ENCODE measurements around the gene C1QA. TPM values are rescaled to one million over a fixed set of nuclear protein-coding genes. Genes with fewer than 3 reads are reported as not detected.
A peak's percentile ranks its signal among the peaks of the same experiment; 100 is the strongest.

C1QA gene
- total RNA-seq, 2 donors from 2014 or later, result 37.9 to 107 TPM

GRCh38 chr1:22641247-22641646 is 4.8 kb downstream of the C1QA start:
- TF ChIP-seq, protein P1, sequence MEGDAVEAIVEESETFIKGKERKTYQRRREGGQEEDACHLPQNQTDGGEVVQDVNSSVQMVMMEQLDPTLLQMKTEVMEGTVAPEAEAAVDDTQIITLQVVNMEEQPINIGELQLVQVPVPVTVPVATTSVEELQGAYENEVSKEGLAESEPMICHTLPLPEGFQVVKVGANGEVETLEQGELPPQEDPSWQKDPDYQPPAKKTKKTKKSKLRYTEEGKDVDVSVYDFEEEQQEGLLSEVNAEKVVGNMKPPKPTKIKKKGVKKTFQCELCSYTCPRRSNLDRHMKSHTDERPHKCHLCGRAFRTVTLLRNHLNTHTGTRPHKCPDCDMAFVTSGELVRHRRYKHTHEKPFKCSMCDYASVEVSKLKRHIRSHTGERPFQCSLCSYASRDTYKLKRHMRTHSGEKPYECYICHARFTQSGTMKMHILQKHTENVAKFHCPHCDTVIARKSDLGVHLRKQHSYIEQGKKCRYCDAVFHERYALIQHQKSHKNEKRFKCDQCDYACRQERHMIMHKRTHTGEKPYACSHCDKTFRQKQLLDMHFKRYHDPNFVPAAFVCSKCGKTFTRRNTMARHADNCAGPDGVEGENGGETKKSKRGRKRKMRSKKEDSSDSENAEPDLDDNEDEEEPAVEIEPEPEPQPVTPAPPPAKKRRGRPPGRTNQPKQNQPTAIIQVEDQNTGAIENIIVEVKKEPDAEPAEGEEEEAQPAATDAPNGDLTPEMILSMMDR (IDR thresholded peaks at IDR 0.05), result no peak
- H3K4me1 ChIP-seq, result peaks cover 0 to 6% of the 10 kb centered on the region in 2 donors
- no peak overlapping the region for H3K4me3 ChIP-seq
- no peaks in the 10 kb centered on the region for H3K36me3 ChIP-seq
- no peaks in the 10 kb centered on the region for H3K9me3 ChIP-seq
- no peak for DNase-seq (ENCODE audit: low spot score)
- no peak overlapping the region for H3K27ac ChIP-seq
- no peaks in the 10 kb centered on the region for H3K27me3 ChIP-seq

- H3K36me3 ChIP-seq, result no peaks in the 10 kb centered on the region
- no peak overlapping the region for H3K27ac ChIP-seq
- peak; percentile 76 for DNase-seq (ENCODE audit: low spot score)
- TF ChIP-seq, protein P1 (IDR thresholded peaks at IDR 0.05), result peak; percentile 84 to 92
- H3K4me3 ChIP-seq, result no peak overlapping the region
- H3K27me3 ChIP-seq, result no peaks in the 10 kb centered on the region
- H3K9me3 ChIP-seq, result no peaks in the 10 kb centered on the region
- peaks cover 0 to 6% of the 10 kb centered on the region in 2 donors for H3K4me1 ChIP-seq
Observed at GRCh38 chr1:22641906-22642636, 5.6 kb downstream of the C1QA start.

DNA sequence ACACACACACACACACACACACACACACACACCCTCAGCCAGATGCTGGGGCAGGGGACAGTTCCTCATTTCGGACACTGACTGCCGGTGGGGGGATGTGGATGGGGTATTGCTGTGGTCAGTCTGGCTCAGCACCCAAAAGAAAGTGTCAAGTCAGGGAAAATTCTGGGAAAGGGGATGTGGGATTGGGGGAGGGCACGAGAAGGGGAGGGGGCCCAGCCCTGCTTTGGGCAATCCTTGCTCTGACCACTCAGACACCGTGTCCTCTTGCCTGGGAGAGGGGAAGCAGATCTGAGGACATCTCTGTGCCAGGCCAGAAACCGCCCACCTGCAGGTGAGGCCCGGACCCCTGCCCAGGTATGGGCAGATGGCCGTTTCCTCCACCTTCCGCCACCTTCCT is 7.0 kb downstream of the C1QA start, which contains the start of gene C1QC:
TSS of gene C1QC (plus strand) at position 253 of the 400 bp plus-strand sequence. CDS start 391 bp downstream, outside the sequence.
- Histone ChIP-seq H3K4me1 (peaks cover 0 to 6% of the 10 kb centered on the region in 2 donors), H3K27ac (peak within 1 kb of the TSS in 1 of 2 donors; percentile 55), H3K4me3 (peak within 1 kb of the TSS; percentile 12 to 33), H3K27me3 (no peaks in the 10 kb centered on the region), H3K36me3 (no peaks in the 10 kb centered on the region), H3K9me3 (no peaks in the 10 kb centered on the region)
- DNase-seq (ENCODE audit: low spot score), result peak; percentile 62
- TF ChIP-seq, protein P1 (IDR thresholded peaks at IDR 0.05), result no peak

- Histone ChIP-seq H3K4me3 (peak overlapping the region; percentile 12 to 33), H3K27me3 (no peaks in the 10 kb centered on the region), H3K27ac (peak overlapping the region in 1 of 2 donors; percentile 55), H3K36me3 (no peaks in the 10 kb centered on the region), H3K9me3 (no peaks in the 10 kb centered on the region), H3K4me1 (peaks cover 0 to 6% of the 10 kb centered on the region in 2 donors)
- TF ChIP-seq, protein P1 (IDR thresholded peaks at IDR 0.05), result no peak
- DNase-seq (ENCODE audit: low spot score), result no peak
Observed at GRCh38 chr1:22643928-22644327, 7.5 kb downstream of the C1QA start.

DNA sequence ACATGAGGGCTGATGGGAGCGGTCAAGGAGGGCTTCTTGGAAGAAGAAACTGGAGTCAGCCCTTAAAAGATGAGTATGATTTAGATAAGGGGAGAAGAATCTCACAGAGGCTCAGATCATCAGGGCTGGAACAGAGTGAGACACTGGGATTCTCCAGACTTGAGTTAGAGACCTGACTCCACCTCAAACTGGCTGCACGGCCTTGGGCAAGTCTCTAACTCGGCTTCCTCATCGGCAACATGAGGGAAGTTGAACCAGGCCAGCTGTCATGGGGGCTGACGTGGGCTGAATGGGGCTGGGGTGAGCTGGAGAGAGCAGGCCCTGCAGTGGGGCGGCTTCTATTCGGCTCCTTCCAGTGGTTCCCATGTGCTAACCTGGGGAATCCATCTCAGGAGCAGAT is 9.5 kb downstream of the C1QA start:
- Histone ChIP-seq H3K9me3 (no peaks in the 10 kb centered on the region), H3K27me3 (no peaks in the 10 kb centered on the region), H3K27ac (no peak overlapping the region)

More for the DNA sequence above, 9.5 kb downstream of the C1QA start:
- H3K4me1 ChIP-seq, result peaks cover 0 to 6% of the 10 kb centered on the region in 2 donors
- no peaks in the 10 kb centered on the region for H3K36me3 ChIP-seq
- no peak overlapping the region for H3K4me3 ChIP-seq
- no peak for DNase-seq (ENCODE audit: low spot score)
- TF ChIP-seq, protein P1 (IDR thresholded peaks at IDR 0.05), result no peak

All from right atrium auricular region (tissue), 2 donors.